ENCODE data around the gene GEMIN7. TPM values are rescaled to one million over a fixed set of nuclear protein-coding genes. Genes with fewer than 3 reads are reported as not detected.
A peak's percentile ranks its signal among the peaks of the same experiment; 100 is the strongest.

The GEMIN7 gene, protein sequence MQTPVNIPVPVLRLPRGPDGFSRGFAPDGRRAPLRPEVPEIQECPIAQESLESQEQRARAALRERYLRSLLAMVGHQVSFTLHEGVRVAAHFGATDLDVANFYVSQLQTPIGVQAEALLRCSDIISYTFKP
- 10 to 100 TPM; 14.4 to 22.6 (median 21.8) TPM for total RNA-seq
- long read RNA-seq, donor 1, partial matches to known transcripts = 0 of 4 reads
- long read RNA-seq, donor 1, other reads (novel, unspliced or antisense) = 0 of 4 reads
- long read RNA-seq, donor 2, transcript GEMIN7-204 (3 exons, 576 nt) = major isoform, 7 of 14 reads
- long read RNA-seq, donor 2, partial matches to known transcripts = 2 of 14 reads
- long read RNA-seq, donor 2, other reads (novel, unspliced or antisense) = 1 of 14 reads

DNA sequence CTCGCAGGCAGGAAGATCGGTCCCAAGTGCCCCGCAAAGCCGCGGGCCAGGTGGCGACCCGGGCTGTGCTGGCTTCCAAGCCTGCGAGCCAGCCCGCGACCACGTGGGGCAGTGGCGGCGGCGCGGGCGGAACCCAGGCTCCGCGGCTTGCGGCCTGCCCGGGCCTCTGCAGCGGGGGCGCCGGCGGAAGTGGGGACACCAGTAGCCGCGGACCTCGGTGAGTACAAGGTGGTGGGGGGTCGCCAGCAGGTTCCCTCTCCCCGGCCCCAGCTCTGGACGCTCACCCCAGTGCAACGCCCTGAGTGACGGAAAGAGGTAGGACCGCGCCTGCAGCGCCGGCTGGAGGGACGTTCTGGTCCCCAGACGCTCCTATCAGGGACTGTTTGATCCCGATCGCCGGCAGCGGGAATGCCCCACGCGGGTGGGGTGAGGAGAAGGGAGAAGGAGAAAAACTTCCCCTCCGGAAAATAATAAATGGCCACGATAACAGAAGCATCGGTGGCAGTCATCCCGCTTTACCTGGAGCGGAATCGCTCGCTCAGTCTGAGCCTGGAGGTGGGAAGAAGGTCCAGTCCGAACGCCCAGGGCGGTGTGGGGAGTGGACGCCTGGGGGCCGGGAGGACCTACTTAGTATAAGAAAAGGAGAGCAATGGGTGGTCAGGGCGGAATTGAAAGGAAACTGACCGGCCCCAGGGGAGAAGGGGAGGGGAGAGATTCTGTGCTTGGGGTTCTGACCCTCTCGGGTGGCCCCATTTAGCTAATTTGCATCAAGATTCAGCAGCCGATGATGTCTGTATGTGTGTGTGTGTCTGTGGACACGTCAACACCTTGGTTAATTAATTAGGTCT, at the start of gene GEMIN7:
TSS of gene GEMIN7 (plus strand) at position 198 of the 848 bp plus-strand sequence. CDS start 10,855 bp downstream, outside the sequence.
- intact Hi-C loops (cut with DNase I, micrococcal nuclease) = no loop called here
- DNase-seq (peak; percentile 73 to 88 (median 87)), ATAC-seq (peak; percentile 66)
- peak within 1 kb of the TSS; percentile 70 for H3K4me3 ChIP-seq
- TF ChIP-seq CTCF (IDR thresholded peaks at IDR 0.05) = no peak
- H3K4me1 ChIP-seq (ENCODE audit: low read depth) = peaks cover 23% of the 10 kb centered on the region
- no peaks in the 10 kb centered on the region for H3K9me3 ChIP-seq
- H3K36me3 ChIP-seq (ENCODE audit: low read depth) = no peaks in the 10 kb centered on the region

DNA sequence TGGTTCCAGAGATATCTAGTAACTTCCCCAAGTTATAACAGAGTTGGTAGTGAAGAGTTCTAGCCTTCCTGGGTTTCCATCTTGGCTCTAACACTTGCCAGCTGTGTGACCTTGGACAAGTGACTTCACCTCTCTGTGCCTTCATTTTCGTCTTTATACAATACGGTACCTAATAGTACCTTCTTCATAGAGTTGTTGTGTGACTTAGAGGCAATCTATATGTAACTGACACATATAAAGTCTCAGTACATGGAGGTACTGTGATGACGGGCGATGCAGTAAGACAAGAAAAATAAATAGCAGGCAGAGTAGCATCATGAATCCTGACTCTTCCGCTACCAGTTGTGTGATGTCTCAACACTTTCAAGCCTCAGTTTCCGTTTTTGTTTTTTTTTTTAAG, 48.2 kb upstream of the GEMIN7 start:
- DNase-seq (no peak), ATAC-seq (no peak)
- intact Hi-C loops (cut with DNase I, micrococcal nuclease) = no loop called here
- no peaks in the 10 kb centered on the region for H3K9me3 ChIP-seq
- no peak for TF ChIP-seq CTCF (IDR thresholded peaks at IDR 0.05)
- H3K36me3 ChIP-seq (ENCODE audit: low read depth) = no peaks in the 10 kb centered on the region
- H3K4me3 ChIP-seq = no peak overlapping the region
- no peaks in the 10 kb centered on the region for H3K4me1 ChIP-seq (ENCODE audit: low read depth)

DNA sequence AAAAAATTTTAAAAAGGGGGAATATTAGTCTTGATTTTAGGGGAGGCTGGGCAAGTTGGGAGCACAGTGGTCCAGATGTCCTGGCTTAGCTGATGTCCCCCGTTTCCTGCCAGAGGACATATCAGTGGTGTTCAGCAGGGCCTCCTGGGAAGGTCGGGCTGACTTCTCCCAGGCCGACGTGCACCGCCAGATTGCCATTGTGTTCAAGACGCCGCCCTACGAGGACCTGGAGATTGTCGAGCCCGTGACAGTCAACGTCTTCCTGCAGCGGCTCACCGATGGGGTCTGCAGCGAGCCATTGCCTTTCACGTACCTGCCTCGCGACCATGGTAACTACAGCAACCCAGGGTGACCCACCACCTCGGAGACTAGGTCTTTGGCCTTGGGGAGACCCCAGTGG, 46.6 kb upstream of the GEMIN7 start:
- no peaks in the 10 kb centered on the region for H3K9me3 ChIP-seq
- no peak overlapping the region for H3K4me3 ChIP-seq
- H3K4me1 ChIP-seq (ENCODE audit: low read depth) = no peaks in the 10 kb centered on the region
- H3K36me3 ChIP-seq (ENCODE audit: low read depth) = no peaks in the 10 kb centered on the region
- TF ChIP-seq CTCF (IDR thresholded peaks at IDR 0.05) = no peak
- DNase-seq (no peak), ATAC-seq (no peak)
- intact Hi-C loops (cut with DNase I, micrococcal nuclease) = no loop called here

DNA sequence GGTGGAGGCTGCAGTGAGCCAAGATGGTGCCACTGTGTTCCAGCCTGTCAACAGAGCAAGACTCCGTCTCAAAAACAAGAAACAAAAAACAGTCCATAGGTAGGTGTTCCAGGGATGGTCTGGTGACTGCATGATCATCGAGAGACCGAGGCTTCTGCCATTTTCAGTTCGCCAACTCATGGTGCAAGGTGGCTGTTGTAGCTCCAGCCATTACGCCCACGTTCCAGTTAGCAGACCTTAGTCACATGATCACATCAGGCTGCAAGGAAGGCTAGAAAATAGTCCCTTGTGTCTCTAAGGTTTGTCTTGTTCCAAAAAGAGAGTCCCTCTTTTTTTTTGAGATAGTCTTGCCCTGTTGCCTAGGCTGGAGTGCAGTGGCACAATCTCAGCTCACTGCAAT, 43.3 kb upstream of the GEMIN7 start:
- Histone ChIP-seq H3K36me3 (ENCODE audit: low read depth) (no peaks in the 10 kb centered on the region), H3K4me1 (ENCODE audit: low read depth) (peaks cover 15% of the 10 kb centered on the region), H3K9me3 (no peaks in the 10 kb centered on the region), H3K4me3 (no peak overlapping the region)
- intact Hi-C loops (cut with DNase I, micrococcal nuclease) = no loop called here
- ATAC-seq (no peak), DNase-seq (no peak)
- no peak for TF ChIP-seq CTCF (IDR thresholded peaks at IDR 0.05)

DNA sequence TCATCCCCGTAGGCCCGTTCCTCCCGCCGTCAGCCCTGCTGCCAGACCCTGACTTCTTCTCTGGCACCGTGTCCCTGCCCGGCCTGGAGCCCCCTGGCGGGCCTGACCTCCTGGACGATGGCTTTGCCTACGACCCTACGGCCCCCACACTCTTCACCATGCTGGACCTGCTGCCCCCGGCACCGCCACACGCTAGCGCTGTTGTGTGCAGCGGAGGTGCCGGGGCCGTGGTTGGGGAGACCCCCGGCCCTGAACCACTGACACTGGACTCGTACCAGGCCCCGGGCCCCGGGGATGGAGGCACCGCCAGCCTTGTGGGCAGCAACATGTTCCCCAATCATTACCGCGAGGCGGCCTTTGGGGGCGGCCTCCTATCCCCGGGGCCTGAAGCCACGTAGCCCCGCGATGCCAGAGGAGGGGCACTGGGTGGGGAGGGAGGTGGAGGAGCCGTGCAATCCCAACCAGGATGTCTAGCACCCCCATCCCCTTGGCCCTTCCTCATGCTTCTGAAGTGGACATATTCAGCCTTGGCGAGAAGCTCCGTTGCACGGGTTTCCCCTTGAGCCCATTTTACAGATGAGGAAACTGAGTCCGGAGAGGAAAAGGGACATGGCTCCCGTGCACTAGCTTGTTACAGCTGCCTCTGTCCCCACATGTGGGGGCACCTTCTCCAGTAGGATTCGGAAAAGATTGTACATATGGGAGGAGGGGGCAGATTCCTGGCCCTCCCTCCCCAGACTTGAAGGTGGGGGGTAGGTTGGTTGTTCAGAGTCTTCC, 41.5 kb upstream of the GEMIN7 start:
- no peak for TF ChIP-seq CTCF (IDR thresholded peaks at IDR 0.05)
- intact Hi-C loops (cut with DNase I, micrococcal nuclease) = no loop called here
- H3K36me3 ChIP-seq (ENCODE audit: low read depth) = no peaks in the 10 kb centered on the region

More for the DNA sequence above, 41.5 kb upstream of the GEMIN7 start:
- no peak for DNase-seq
- peaks cover 22% of the 10 kb centered on the region for H3K4me1 ChIP-seq (ENCODE audit: low read depth)
- H3K4me3 ChIP-seq = no peak overlapping the region
- ATAC-seq = no peak
- H3K9me3 ChIP-seq = no peaks in the 10 kb centered on the region
